HUES48 (cell line): ENCODE data around the gene FREM3.
"Not testable (repeated sequence)": the region's sequence is repeated elsewhere in the genome, so short reads cannot be mapped to it uniquely, and the experiment has no call there.

Experiments used
- H3K27ac ChIP-seq: one replicate; pipeline ENCODE4 v1.7.0; 2013; ENCODE audit warnings: low read depth, low read length, inconsistent platforms
- H3K27me3 ChIP-seq: 2 replicates; pipeline ENCODE4 v1.6.1; 2013; ENCODE audit warnings: mild to moderate bottlenecking, low read length; ENCODE audit not compliant: control insufficient read depth, insufficient read depth
- H3K36me3 ChIP-seq: 2 replicates; pipeline ENCODE4 v1.6.1; 2013; ENCODE audit warnings: low read length; ENCODE audit not compliant: control insufficient read depth, insufficient read depth
- H3K4me1 ChIP-seq: 2 replicates; pipeline ENCODE4 v1.6.1; 2013; ENCODE audit warnings: mild to moderate bottlenecking, low read length; ENCODE audit not compliant: control insufficient read depth, insufficient read depth
- H3K4me3 ChIP-seq: 2 replicates; pipeline ENCODE4 v1.5.1; 2013; ENCODE audit warnings: mild to moderate bottlenecking, low read depth, low read length
- H3K9ac ChIP-seq: 2 replicates; pipeline ENCODE4 v1.6.1; 2013; ENCODE audit warnings: mild to moderate bottlenecking, low read depth, low read length, moderate library complexity
- H3K9me3 ChIP-seq: 2 replicates; pipeline ENCODE4 v1.6.1; 2013; ENCODE audit warnings: low read length; ENCODE audit not compliant: control insufficient read depth, insufficient read depth

Gene FREM3

DNA sequence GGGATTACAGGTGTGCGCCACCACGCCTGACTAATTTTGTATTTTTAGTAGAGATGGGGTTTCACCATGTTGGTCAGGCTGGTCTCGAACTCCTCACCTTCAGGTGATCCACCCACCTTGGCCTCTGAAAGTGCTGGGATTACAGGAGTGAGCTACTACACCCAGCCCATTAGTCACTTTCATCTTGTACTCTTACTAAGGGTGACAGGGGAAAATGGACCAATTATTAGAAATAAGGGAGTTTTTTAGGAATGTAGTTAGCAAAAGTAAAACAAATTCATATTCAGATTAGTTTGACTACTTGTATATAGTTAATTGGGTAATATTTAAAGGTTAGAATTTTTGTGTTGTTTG is 160.8 kb downstream of the FREM3 start:
- Histone ChIP-seq H3K9ac (no peak overlapping the region), H3K27me3 (no peaks in the 10 kb centered on the region), H3K9me3 (no peaks in the 10 kb centered on the region), H3K27ac (no peak overlapping the region), H3K36me3 (peaks cover 100% of the 10 kb centered on the region), H3K4me1 (no peaks in the 10 kb centered on the region), H3K4me3 (no peak overlapping the region)

DNA sequence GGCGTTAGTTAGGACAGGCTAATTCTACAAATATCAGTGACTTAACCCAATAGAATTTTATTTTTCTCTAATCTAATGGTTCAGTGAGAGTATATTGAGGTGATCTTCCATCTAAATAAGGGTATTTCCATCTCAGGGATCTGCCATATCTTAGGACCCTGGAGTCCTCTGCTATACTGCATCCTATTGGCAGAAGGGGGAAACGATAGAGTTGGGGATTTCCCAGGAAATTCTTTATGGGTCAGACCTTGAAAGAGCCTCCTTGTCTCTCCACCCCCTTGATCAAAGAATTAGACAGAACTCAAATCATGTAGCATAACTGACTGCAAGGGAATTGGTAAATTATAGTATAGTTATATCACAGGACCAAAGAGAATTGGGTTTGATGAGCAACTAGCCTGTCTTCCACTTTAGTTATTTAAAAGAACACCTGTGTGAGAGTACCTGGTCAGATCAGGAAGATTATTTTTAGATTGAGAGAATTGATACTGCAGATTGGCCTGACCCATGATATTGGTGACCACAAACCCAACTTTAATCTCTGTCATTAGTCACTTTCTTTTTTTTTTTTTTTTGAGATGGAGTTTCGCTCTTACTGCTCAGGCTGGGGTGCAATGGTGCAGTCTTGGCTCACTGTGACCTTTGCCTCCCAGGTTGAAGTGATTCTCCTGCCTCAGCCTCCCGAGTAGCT is 161.4 kb downstream of the FREM3 start:
- Histone ChIP-seq H3K27me3 (no peaks in the 10 kb centered on the region), H3K36me3 (peaks cover 100% of the 10 kb centered on the region), H3K9me3 (no peaks in the 10 kb centered on the region), H3K27ac (no peak overlapping the region), H3K9ac (no peak overlapping the region), H3K4me3 (no peak overlapping the region), H3K4me1 (no peaks in the 10 kb centered on the region)

DNA sequence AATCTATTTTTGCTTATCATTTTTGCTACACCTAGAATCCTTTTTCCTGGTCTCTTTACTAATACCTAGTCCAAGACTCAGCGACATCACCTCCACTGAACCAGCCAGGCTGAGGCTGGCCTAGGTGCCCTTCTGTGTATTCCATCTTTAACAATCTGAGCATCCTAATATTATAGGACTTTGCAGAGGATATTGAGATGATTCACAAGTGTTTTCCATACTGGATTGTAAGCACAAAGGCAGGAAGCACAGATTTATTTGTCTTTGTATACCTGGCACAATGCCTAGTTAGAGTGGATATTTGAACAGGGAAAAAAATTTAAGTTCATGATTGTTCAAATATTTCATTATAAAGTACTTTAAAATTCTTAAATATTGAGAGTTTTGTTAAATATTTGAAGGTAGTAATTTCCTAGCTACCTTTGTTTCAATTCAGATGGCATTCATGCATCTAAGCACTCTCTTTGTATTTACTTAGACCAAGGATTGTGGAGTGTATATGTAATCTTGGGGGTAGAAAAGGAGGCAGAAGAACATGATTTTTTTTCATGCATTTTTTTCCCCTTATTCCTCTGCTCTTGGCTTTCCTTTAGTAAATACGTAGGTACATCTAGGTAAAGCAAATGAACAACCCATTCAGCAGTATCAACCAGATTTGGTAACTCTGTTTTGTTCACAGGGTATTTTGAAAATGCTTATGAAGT is 168.5 kb downstream of the FREM3 start:
- Histone ChIP-seq H3K27ac (no peak overlapping the region), H3K9me3 (no peaks in the 10 kb centered on the region), H3K9ac (no peak overlapping the region), H3K27me3 (no peaks in the 10 kb centered on the region), H3K36me3 (peaks cover 99% of the 10 kb centered on the region), H3K4me3 (no peak overlapping the region), H3K4me1 (no peaks in the 10 kb centered on the region)

DNA sequence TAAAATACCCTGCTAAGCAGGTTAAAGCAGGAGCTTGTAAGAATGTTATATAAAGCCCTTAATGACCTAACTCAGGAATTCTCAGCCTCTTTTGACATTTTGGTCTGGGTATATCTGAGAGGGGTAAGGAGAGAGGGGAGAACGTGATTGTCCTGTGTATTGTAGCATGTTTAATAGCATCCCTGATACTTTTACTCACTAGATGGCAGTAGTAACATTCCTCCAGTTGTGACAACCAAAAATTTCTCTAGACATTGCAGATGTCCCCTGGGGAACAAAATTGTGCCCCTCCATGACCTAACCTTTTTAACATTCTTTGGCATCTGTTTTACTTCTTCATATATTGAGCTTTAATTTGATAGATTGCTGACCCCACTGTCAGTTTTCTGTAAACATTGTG is 169.1 kb downstream of the FREM3 start:
- Histone ChIP-seq H3K27ac (no peak overlapping the region), H3K36me3 (peaks cover 98% of the 10 kb centered on the region), H3K4me1 (no peaks in the 10 kb centered on the region), H3K4me3 (no peak overlapping the region), H3K9ac (no peak overlapping the region), H3K9me3 (no peaks in the 10 kb centered on the region), H3K27me3 (no peaks in the 10 kb centered on the region)

DNA sequence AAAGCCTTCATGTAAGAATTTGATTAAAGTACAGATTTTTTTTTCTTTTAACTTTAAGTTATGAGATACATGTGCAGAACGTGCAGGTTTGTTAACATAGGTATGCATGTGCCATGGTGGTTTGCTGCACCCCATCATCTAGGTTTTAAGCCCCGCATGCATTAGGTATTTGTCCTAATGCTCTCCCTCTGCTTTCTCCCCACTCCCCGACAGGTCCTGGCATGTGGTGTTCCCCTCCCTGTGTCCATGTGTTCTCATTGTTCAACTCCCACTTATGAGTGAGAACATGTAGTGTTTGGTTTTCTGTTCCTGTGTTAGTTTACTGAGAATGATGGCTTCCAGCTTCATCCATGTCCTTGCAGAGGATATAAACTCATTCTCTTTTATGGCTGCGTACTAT is 172.4 kb downstream of the FREM3 start:
- not testable (repeated sequence) for H3K4me3 ChIP-seq, H3K9ac ChIP-seq, H3K27me3 ChIP-seq, H3K27ac ChIP-seq, H3K9me3 ChIP-seq, H3K4me1 ChIP-seq
- peaks cover 99% of the 10 kb centered on the region for H3K36me3 ChIP-seq
